ENCODE results near the gene C10orf90. TPM values are rescaled to one million over a fixed set of nuclear protein-coding genes. Genes with fewer than 3 reads are reported as not detected.

Gene C10orf90
- total RNA-seq, 1 experiment from 2014 or later: 0.62 TPM

DNA sequence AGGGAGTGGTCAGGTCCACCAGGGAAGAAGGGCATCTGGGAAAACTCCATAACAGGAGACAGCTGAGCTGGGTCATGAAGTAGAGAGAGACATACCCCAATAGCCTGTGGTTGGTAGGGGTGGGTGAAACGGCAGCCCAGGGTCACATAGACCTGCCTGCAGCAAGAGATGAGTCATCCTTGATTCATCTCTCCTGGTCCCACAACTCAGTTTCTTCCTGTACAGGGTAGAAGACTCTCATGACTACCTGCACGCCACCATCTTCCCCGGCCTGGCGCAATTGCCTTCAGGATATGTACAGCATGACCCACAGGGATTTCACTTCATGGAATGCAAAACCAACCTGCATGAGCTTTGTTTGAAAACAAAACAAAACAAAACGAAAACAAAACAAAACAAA, 237.1 kb downstream of the C10orf90 start:
- Histone ChIP-seq H3K36me3 (replicated peaks; ENCODE audit: control insufficient read depth, insufficient read depth, low read length) (no peaks in the 10 kb centered on the region), H3K27me3 (ENCODE audit: control insufficient read depth, insufficient read depth, low read length) (no peaks in the 10 kb centered on the region)

DNA sequence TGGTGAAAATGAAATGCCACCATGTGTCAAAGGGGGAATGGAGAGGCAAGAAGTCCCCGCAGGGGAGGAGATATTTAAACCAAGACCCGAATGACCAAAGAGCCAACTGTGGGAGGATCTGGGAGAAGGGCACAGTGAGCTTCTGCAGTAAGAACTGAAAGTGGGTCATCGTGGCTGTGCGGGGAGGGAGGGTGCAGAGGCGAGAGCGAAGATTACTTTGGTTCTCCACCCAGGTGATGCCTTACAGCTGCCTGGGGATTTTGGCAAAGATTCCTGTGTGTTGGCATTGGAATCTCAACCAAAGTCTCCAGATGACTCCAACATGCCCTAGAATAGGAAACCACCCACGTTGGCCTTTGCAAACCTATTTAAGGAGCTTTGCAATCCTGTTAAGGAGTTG, 238.0 kb downstream of the C10orf90 start:
- Histone ChIP-seq H3K36me3 (replicated peaks; ENCODE audit: control insufficient read depth, insufficient read depth, low read length) (no peaks in the 10 kb centered on the region), H3K4me3 (ENCODE audit: insufficient read depth, low read depth, low read length) (no peak overlapping the region), H3K27me3 (ENCODE audit: control insufficient read depth, insufficient read depth, low read length) (no peaks in the 10 kb centered on the region)
- DNase-seq: no peak

More for the DNA sequence above, 237.1 kb downstream of the C10orf90 start:
- no peak for DNase-seq
- H3K4me3 ChIP-seq (ENCODE audit: insufficient read depth, low read depth, low read length): no peak overlapping the region

DNA sequence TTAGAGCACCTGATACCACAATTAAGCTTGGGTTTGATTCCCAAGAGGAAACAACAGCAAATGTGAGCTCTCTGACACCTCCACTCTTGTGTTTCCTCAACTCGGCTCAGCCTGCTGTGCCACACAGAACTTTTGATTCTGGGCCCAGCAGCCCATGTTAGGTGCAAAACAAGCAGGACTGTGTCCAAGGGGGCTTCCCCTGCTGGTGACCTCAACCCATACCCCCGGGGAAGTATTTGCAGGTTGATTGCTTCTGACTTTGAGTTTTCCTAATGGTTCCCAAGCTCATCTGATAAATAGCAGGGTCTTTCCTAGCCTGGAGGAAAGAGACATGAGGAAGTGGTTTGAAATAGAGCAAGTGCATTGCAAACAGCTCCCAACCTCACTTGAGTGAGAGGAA, 238.7 kb downstream of the C10orf90 start:
- Histone ChIP-seq H3K27me3 (ENCODE audit: control insufficient read depth, insufficient read depth, low read length) (no peaks in the 10 kb centered on the region), H3K36me3 (replicated peaks; ENCODE audit: control insufficient read depth, insufficient read depth, low read length) (no peaks in the 10 kb centered on the region), H3K4me3 (ENCODE audit: insufficient read depth, low read depth, low read length) (no peak overlapping the region)
- DNase-seq: no peak

DNA sequence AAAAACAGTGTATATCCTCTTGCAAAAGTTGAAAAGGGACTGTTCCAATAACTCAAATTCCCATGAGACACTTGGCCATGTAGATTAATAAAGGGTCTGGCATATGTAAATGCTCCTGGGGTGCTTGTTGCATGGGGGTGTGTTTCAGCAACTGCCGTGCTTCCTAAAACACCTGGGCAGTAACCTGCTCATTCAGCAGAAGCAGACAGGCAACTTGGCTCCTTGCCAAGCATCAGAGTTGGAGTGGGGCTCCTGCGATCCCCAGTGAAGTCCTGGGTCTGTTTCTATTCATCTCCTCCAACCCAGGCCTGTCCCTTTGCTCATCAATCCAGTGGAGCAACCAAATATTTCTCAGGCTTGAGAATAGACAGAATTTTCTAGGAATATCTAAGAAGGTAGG, 240.0 kb downstream of the C10orf90 start:
- no peak for DNase-seq
- no peak overlapping the region for H3K4me3 ChIP-seq (ENCODE audit: insufficient read depth, low read depth, low read length)
- no peaks in the 10 kb centered on the region for H3K36me3 ChIP-seq (replicated peaks; ENCODE audit: control insufficient read depth, insufficient read depth, low read length)
- H3K27me3 ChIP-seq (ENCODE audit: control insufficient read depth, insufficient read depth, low read length): no peaks in the 10 kb centered on the region

DNA sequence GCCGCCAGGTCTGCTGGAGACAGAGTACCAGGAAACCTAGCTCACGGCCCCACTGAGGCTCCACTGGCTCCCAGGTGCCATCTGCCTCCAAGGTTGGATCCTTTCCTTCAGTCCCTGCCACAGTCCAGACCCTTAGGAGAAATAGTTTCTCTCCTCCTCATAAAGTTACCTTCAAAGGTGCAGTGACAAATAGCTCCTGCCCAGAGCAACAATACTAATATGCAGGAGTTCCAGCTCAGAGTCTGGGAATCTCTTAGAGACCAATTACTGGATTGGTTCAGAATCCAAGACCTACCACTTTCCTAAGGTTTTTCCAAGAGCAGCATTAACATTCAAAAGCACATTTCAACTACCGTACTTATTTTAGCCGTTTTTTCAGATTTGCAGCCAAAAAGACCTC, 241.2 kb downstream of the C10orf90 start:
- Histone ChIP-seq H3K4me3 (ENCODE audit: insufficient read depth, low read depth, low read length) (no peak overlapping the region), H3K36me3 (replicated peaks; ENCODE audit: control insufficient read depth, insufficient read depth, low read length) (no peaks in the 10 kb centered on the region), H3K27me3 (ENCODE audit: control insufficient read depth, insufficient read depth, low read length) (no peaks in the 10 kb centered on the region)
- no peak for DNase-seq

DNA sequence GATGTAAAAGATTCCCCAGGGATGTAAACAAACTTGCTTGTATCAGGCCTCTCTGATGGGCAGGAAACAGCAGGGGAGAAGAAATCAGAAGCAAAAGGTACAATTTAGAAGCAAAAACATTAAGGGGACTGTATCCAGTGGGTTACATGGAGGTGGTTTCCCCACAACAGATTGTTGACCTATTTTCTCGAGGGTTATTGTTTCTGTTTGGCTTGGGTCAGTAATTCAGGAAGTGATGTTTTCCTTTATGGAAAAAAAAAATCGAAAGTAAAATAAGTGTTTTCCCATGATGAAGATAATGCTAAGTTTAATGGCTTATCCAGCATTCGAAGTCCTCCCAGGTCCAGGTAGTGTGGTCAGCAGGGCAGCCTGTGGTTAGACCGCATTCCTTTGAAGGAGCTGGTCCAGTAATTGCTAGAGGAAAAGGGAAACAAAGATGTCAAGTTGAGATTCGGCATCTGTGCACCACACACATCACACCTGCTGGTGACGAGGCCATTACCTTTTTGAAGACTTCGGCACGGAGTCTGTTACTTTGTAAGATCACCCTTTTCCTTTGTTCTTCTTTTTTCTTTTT, 244.9 kb downstream of the C10orf90 start:
- Histone ChIP-seq H3K27me3 (ENCODE audit: control insufficient read depth, insufficient read depth, low read length) (no peaks in the 10 kb centered on the region), H3K36me3 (replicated peaks; ENCODE audit: control insufficient read depth, insufficient read depth, low read length) (no peaks in the 10 kb centered on the region), H3K4me3 (ENCODE audit: insufficient read depth, low read depth, low read length) (no peak overlapping the region)
- DNase-seq: no peak

DNA sequence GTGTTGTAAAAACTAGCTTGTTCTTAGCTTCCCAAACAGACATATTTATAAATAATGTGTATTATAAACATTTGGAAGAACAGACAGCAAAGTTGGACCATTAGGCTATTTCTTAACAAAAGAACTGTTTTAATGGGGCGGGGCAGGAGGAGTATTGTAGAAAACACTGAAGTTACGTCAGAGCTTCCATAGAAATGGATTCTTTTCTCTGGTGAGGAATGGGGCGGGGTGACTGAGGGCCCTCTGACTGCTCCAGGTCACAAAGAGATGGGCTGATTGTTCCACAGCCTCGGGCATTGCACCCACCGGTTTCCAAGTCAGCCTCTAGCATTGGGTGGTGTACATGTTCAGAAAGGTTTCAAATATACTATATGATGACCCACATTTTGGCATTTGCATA, 245.5 kb downstream of the C10orf90 start:
- no peak for DNase-seq

DNA sequence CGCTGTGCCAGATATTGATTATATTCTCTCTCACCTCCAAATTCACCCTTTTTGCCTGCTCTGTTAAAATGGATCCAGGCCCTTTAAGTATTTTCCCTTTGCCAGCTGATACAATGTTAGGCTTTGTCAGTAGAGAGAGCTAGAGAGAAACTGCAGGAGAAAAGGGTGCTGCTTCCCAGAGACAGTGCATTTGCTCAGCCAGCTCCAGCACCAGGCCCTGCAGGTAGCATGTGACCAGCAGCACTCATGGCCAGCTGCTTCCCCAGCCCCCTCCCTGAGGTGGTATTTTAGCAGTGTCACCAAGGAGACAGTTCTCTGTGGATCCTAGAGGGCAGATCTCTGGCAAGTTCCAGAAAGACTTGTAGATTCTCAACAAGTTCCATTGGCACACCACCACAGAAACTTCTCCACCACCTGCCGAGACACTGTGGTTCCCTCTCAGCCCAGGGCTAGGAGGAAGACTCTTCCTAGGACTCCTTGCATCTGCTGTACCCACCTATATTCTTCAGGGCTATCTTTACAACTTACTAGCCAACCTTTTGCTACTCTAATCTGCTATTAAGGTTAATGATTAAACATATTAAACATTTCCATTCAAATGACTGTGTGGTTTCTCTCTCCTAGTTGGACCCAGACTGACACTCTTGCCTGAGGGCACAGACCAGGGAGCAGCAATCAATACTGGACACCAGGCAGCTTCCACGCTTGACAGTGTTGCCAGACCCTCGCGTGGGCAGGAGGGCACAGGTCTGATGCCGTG, 246.6 kb downstream of the C10orf90 start:
- DNase-seq: no peak
- H3K27me3 ChIP-seq (ENCODE audit: control insufficient read depth, insufficient read depth, low read length): no peaks in the 10 kb centered on the region
- no peak overlapping the region for H3K4me3 ChIP-seq (ENCODE audit: insufficient read depth, low read depth, low read length)
- no peaks in the 10 kb centered on the region for H3K36me3 ChIP-seq (replicated peaks; ENCODE audit: control insufficient read depth, insufficient read depth, low read length)

More for the DNA sequence above, 245.5 kb downstream of the C10orf90 start:
- H3K4me3 ChIP-seq (ENCODE audit: insufficient read depth, low read depth, low read length): no peak overlapping the region
- no peaks in the 10 kb centered on the region for H3K27me3 ChIP-seq (ENCODE audit: control insufficient read depth, insufficient read depth, low read length)
- no peaks in the 10 kb centered on the region for H3K36me3 ChIP-seq (replicated peaks; ENCODE audit: control insufficient read depth, insufficient read depth, low read length)

DNA sequence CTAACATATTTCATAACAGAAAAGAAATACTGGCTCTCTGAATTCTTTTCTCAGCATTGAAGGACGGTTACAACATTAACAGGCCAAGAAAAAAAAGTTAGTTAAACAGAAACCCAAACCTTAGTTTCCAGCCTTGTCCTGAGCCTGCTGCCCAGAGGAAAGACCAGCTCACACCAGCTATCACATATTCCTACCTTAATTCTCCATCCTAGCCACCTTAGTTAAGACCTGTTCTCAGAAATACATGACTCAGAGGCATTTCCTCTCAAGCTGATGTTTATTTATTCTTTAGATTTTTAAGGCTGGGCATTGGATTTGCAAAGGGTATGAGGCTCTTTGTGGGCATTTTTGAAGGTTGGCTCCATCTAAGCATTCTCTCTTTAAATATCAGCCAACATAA, 247.9 kb downstream of the C10orf90 start:
- Histone ChIP-seq H3K36me3 (replicated peaks; ENCODE audit: control insufficient read depth, insufficient read depth, low read length) (no peaks in the 10 kb centered on the region), H3K4me3 (ENCODE audit: insufficient read depth, low read depth, low read length) (no peak overlapping the region), H3K27me3 (ENCODE audit: control insufficient read depth, insufficient read depth, low read length) (no peaks in the 10 kb centered on the region)
- DNase-seq: no peak

DNA sequence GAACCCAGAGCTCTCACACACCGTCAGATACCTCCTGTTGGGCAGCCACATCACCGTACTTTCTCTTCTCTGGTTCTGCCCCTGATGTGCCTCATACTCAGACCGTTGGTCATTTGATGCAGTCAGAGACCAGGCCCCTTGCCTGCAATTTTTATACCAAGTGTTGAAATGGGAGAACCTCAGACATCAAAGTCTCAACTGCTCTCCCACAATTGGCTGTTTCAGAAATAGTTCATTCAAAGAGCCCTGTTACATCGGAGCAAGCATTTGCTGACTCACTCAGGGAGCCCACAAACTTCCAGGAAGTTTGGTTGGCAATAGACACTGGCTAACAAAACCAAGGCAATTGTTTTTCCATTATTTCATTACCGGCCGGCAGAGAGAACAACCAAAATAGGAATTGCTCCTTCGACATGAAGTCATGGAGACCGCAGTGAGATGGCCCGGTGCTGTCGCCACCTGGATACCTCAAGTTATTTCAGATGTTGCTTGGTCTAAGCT, 248.7 kb downstream of the C10orf90 start:
- Histone ChIP-seq H3K4me3 (ENCODE audit: insufficient read depth, low read depth, low read length) (no peak overlapping the region), H3K36me3 (replicated peaks; ENCODE audit: control insufficient read depth, insufficient read depth, low read length) (no peaks in the 10 kb centered on the region), H3K27me3 (ENCODE audit: control insufficient read depth, insufficient read depth, low read length) (no peaks in the 10 kb centered on the region)
- no peak for DNase-seq

DNA sequence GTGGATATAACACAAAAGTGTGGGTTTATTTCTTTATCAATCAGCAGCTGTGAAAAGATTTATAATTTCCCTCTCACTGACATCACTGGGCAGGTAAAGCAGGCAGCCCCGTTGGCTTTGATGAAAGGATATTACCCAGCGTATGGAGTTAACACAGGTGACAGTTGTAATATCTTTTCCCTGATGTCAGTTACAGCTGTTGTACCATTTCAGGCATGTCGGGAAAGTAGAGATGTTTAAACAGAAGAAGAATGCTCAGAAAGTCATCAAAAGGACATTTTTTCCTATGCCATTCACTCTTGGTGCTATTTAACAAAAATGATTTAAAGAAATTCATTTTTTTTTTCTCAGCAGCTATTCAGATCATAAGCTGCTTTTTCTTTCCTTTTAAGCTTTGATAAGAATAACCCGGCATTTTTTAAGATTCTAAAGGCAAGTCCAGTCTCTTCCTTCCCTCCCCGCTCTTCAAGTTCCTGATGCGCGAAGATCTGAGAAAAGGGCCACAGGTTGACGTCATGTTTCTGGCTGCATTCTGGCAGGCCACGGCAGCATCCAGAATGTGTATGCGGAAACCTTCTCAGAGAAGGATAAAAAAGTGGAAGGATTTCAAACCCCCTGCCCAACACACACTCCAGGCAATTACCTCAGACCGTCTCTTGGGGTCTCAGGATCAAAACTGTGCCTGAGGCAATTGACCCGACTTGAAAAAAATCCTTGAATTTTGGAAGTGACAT, 249.8 kb downstream of the C10orf90 start:
- Histone ChIP-seq H3K4me3 (ENCODE audit: insufficient read depth, low read depth, low read length) (no peak overlapping the region), H3K36me3 (replicated peaks; ENCODE audit: control insufficient read depth, insufficient read depth, low read length) (no peaks in the 10 kb centered on the region), H3K27me3 (ENCODE audit: control insufficient read depth, insufficient read depth, low read length) (no peaks in the 10 kb centered on the region)
- DNase-seq: no peak

DNA sequence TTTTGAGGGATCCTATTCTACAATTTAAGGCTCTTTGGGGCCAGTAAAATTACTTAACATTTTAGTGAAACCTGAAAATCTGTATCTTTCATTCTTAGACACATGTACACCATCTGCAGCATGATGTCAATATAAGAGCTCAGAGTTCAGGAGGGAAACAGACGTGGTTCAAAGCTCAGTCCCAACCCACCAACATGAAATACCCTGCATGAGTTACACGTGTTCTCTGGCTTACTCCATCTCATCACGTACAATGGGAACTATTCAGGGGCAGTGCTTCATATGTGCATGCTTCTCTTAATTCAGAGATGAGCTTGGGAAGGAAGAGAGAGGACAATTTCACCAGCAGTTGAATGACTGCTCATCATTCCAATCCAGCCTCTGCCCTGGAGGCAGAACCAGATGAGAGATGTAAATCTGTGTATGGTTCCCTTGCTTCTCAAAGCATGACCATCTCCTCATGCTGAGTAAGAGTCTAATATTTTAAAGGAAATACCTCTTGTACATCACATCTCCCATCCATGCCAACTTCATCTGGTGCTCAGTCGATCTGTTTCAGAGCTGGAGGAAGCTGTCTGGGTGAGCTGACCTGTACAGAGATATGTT, 253.2 kb downstream of the C10orf90 start:
- DNase-seq: no peak

DNA sequence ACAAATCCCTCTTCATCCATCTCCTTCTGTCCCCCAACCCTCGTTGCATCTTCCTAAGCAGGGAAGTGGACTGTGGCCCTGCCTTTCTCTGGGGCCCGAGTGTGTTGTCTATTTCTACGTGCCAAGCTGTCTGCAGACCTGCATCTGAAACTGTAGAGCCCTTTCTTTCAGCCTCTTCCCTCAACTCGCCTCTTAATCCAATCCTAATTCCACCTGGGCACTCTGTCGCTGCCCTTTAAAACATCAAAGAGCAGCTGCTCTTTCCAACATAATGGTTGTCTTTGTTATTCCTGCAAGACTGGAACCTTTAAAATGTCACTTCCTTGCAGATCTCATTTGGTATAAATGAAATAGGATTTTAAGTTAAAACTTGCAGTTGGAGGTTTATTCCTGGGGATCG, 260.7 kb downstream of the C10orf90 start:
- Histone ChIP-seq H3K36me3 (replicated peaks; ENCODE audit: control insufficient read depth, insufficient read depth, low read length) (no peaks in the 10 kb centered on the region), H3K4me3 (ENCODE audit: insufficient read depth, low read depth, low read length) (no peak overlapping the region), H3K27me3 (ENCODE audit: control insufficient read depth, insufficient read depth, low read length) (no peaks in the 10 kb centered on the region)
- DNase-seq: no peak

More for the DNA sequence above, 253.2 kb downstream of the C10orf90 start:
- H3K27me3 ChIP-seq (ENCODE audit: control insufficient read depth, insufficient read depth, low read length): no peaks in the 10 kb centered on the region
- no peak overlapping the region for H3K4me3 ChIP-seq (ENCODE audit: insufficient read depth, low read depth, low read length)
- H3K36me3 ChIP-seq (replicated peaks; ENCODE audit: control insufficient read depth, insufficient read depth, low read length): no peaks in the 10 kb centered on the region

DNA sequence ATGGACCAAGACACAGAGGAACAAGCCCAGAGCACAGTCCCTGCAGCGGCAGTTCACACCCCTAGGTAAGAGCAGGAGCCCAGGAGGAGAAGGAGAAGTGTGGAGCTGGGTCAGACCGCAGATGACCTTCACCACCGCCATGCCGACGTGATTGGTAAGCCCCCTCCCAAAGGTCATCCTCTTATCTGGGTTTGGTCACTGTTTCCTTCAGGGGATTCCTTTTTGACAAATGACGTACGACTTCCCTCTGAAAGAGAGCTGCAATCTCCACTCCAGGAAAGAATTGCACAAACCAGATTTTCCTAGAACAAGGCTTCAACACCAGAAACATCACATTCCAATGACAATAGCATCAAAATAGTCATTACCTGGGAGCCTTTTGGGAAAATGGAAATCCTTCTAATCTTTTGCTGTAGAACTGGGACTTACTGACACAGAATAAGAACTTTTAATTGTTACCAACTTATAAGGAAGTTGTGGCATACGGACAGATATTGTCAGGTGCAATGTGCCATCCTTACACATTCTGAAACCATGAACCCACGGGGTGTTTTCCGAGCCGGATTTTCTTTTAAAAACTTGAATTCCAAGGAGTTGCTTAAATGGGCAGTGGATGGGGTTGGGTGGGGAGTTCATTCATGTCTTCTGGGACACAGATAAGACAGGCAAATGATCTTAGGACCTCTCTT, 261.4 kb downstream of the C10orf90 start:
- no peak overlapping the region for H3K4me3 ChIP-seq (ENCODE audit: insufficient read depth, low read depth, low read length)
- DNase-seq: no peak
- no peaks in the 10 kb centered on the region for H3K27me3 ChIP-seq (ENCODE audit: control insufficient read depth, insufficient read depth, low read length)
- no peaks in the 10 kb centered on the region for H3K36me3 ChIP-seq (replicated peaks; ENCODE audit: control insufficient read depth, insufficient read depth, low read length)

Measured in H7 (cell line).